H1 (cell line): ENCODE results near the gene GIPC2. TPM values are rescaled to one million over a fixed set of nuclear protein-coding genes. Genes with fewer than 3 reads are reported as not detected.

ENCODE experiments used
- CTCF ChIA-PET: fragments of 300-600 bp; sonication (Branson Sonifier 250); formaldehyde crosslinking; loops from one replicate; lab custom pipeline; 2021; ENCODE audit not compliant: partially characterized antibody; lab: Charles Lee
- POLR2A ChIA-PET: fragments of 300-600 bp; sonication (Branson Sonifier 250); formaldehyde crosslinking; loops from one replicate; lab custom pipeline; 2021; ENCODE audit warnings: inconsistent platforms; ENCODE audit not compliant: partially characterized antibody; lab: Charles Lee
- DNase-seq, 2 experiments: peaks; one replicate each; pipeline versions ENCODE4 v3.0.0 to v3.0.0-alpha.2; 2010 to 2022; ENCODE audit warnings: low spot score in 2 of 2, low read depth in 1 of 2, mixed read lengths in 1 of 2
- FAIRE-seq: peaks from 2 replicates; lab custom pipeline; 2011; peaks lifted over from hg19 to GRCh38; lab: Jason Lieb, UNC
- H2AFZ ChIP-seq: 2 replicates; pipeline ENCODE4 v1.8.1; 2012; ENCODE audit warnings: low read length, inconsistent platforms
- H2AK5ac ChIP-seq: 2 replicates; pipeline ENCODE4 v1.6.1; 2013; ENCODE audit warnings: low read depth, low read length
- H2BK120ac ChIP-seq: replicated peaks from 2 replicates; pipeline ENCODE3; 2013; ENCODE audit warnings: low read depth, low read length, inconsistent platforms
- H2BK12ac ChIP-seq: 2 replicates; pipeline ENCODE4 v1.6.1; 2013; ENCODE audit warnings: low read depth, low read length
- H2BK15ac ChIP-seq: 2 replicates; pipeline ENCODE4 v1.6.1; 2013; ENCODE audit warnings: low read length
- H2BK20ac ChIP-seq: 2 replicates; pipeline ENCODE4 v1.6.1; 2013; ENCODE audit warnings: low read length
- H2BK5ac ChIP-seq: 2 replicates; pipeline ENCODE4 v1.6.1; 2013; ENCODE audit warnings: low read depth, low read length
- H3K14ac ChIP-seq: 2 replicates; pipeline ENCODE4 v1.6.1; 2013; ENCODE audit warnings: inconsistent platforms; ENCODE audit not compliant: insufficient read length
- H3K18ac ChIP-seq: 2 replicates; pipeline ENCODE4 v1.6.1; 2013; ENCODE audit warnings: low read length; ENCODE audit errors: extremely low read depth
- H3K23ac ChIP-seq: 2 replicates; pipeline ENCODE4 v1.6.1; 2013; ENCODE audit warnings: inconsistent platforms; ENCODE audit not compliant: insufficient read length
- H3K23me2 ChIP-seq: 2 replicates; pipeline ENCODE4 v1.6.1; 2013; ENCODE audit warnings: low read depth, low read length
- H3K27ac ChIP-seq: 2 replicates; pipeline ENCODE4 v1.6.1; 2011; ENCODE audit warnings: low read depth, low read length, inconsistent platforms
- H3K27me3 ChIP-seq, 4 experiments: replicated peaks in 1 of 4; 1 replicate in 1 of 4; 2 replicates in 3 of 4; pipeline versions ENCODE4 v1.6.1 to v1.8.1; 2011 to 2013; ENCODE audit warnings: low read length in 3 of 4, mild to moderate bottlenecking in 3 of 4, inconsistent platforms in 2 of 4, mixed read lengths in 2 of 4, moderate library complexity in 1 of 4; ENCODE audit not compliant: control insufficient read depth in 3 of 4, insufficient read depth in 3 of 4; ENCODE audit errors: extremely low read depth in 1 of 4
- H3K36me3 ChIP-seq, 4 experiments: 2 replicates each; pipeline versions ENCODE4 v1.6.1 to v1.8.1; 2011 to 2013; ENCODE audit warnings: mild to moderate bottlenecking in 4 of 4, low read length in 3 of 4, moderate library complexity in 2 of 4, control low read depth in 1 of 4, inconsistent platforms in 1 of 4; ENCODE audit not compliant: insufficient read depth in 4 of 4, control insufficient read depth in 2 of 4
- H3K4ac ChIP-seq: replicated peaks from 2 replicates; pipeline ENCODE3; 2013; ENCODE audit warnings: low read length, low read depth, mixed read lengths, inconsistent platforms; ENCODE audit not compliant: insufficient read length
- H3K4me1 ChIP-seq, 4 experiments: replicated peaks in 1 of 4; 1 replicate in 1 of 4; 2 replicates in 3 of 4; pipeline versions ENCODE4 v1.6.1 to v1.8.1; 2011 to 2013; ENCODE audit warnings: low read length in 3 of 4, inconsistent platforms in 2 of 4, mixed read lengths in 1 of 4; ENCODE audit not compliant: insufficient read depth in 4 of 4, control insufficient read depth in 3 of 4
- H3K4me2 ChIP-seq, 2 experiments: 2 replicates each; pipeline versions ENCODE4 v1.6.1 to v1.8.1; 2011 to 2013; ENCODE audit warnings: low read depth in 2 of 2, low read length in 2 of 2, control low read depth in 1 of 2, inconsistent platforms in 1 of 2, mild to moderate bottlenecking in 1 of 2; ENCODE audit not compliant: insufficient read depth in 1 of 2
- H3K4me3 ChIP-seq, 4 experiments: fragments of 200-600, 300-600 bp in 1 of 4; sonication (generic), shearing (Covaris generic), sonication (Bioruptor Twin) in 1 of 4; 2 replicates each; pipeline versions ENCODE4 v1.5.1 to v1.8.1; 2011 to 2016; ENCODE audit warnings: low read length in 4 of 4, low read depth in 3 of 4, control low read depth in 2 of 4, inconsistent platforms in 2 of 4, mild to moderate bottlenecking in 2 of 4, mixed read lengths in 1 of 4, moderate library complexity in 1 of 4; ENCODE audit not compliant: insufficient read depth in 2 of 4; ENCODE audit errors: extremely low read depth in 1 of 4
- H3K56ac ChIP-seq: replicated peaks from 2 replicates; pipeline ENCODE3; 2013; ENCODE audit warnings: low read depth, mild to moderate bottlenecking, mixed read lengths, low read length, inconsistent platforms; ENCODE audit not compliant: insufficient read length
- H3K79me1 ChIP-seq: 2 replicates; pipeline ENCODE4 v1.6.1; 2013; ENCODE audit warnings: low read depth, low read length, control low read depth
- H3K79me2 ChIP-seq, 2 experiments: 2 replicates each; pipeline versions ENCODE4 v1.6.1 to v1.8.1; 2012 to 2013; ENCODE audit warnings: low read length in 2 of 2, mild to moderate bottlenecking in 2 of 2, inconsistent platforms in 1 of 2; ENCODE audit not compliant: insufficient read depth in 2 of 2, control insufficient read depth in 1 of 2
- H3K9ac ChIP-seq, 4 experiments: replicated peaks in 1 of 4; 1 replicate in 1 of 4; 2 replicates in 3 of 4; pipeline versions ENCODE4 v1.6.1 to v1.8.1; 2011 to 2013; ENCODE audit warnings: low read depth in 3 of 4, low read length in 3 of 4, control low read depth in 2 of 4, mild to moderate bottlenecking in 2 of 4, moderate library complexity in 2 of 4, inconsistent platforms in 1 of 4; ENCODE audit errors: extremely low read depth in 1 of 4
- H3K9me3 ChIP-seq, 2 experiments: 2 replicates each; pipeline versions ENCODE4 v1.6.1 to v1.8.1; 2012 to 2013; ENCODE audit warnings: mild to moderate bottlenecking in 2 of 2, moderate library complexity in 2 of 2, control low read depth in 1 of 2, inconsistent platforms in 1 of 2, low read depth in 1 of 2, low read length in 1 of 2, mixed read lengths in 1 of 2; ENCODE audit not compliant: insufficient read depth in 2 of 2
- H4K20me1 ChIP-seq, 2 experiments: replicated peaks in 1 of 2; 2 replicates each; pipeline versions ENCODE3 to v1.8.1; 2011 to 2013; ENCODE audit warnings: inconsistent platforms in 2 of 2, low read length in 2 of 2, mild to moderate bottlenecking in 1 of 2; ENCODE audit not compliant: insufficient read depth in 2 of 2, control insufficient read depth in 1 of 2
- H4K5ac ChIP-seq: 2 replicates; pipeline ENCODE4 v1.6.1; 2013; ENCODE audit warnings: low read length, low read depth, mixed read lengths, inconsistent platforms; ENCODE audit not compliant: insufficient read length
- H4K8ac ChIP-seq: 2 replicates; pipeline ENCODE4 v1.8.0; 2013; ENCODE audit warnings: mild to moderate bottlenecking, moderate library complexity, low read length, inconsistent platforms; ENCODE audit not compliant: insufficient read depth; ENCODE audit errors: extremely low read depth
- H4K91ac ChIP-seq: replicated peaks from 2 replicates; pipeline ENCODE3; 2013; ENCODE audit warnings: low read length, mixed read lengths, inconsistent platforms; ENCODE audit not compliant: insufficient read length
- ATF2 ChIP-seq: IDR thresholded peaks from 2 replicates; pipeline ENCODE4 v1.6.1; 2012; ENCODE audit warnings: low read length, inconsistent platforms
- CTBP2 ChIP-seq: IDR thresholded peaks from 2 replicates; pipeline ENCODE4 v1.7.0; 2011; ENCODE audit warnings: borderline replicate concordance, mild to moderate bottlenecking, moderate library complexity, mixed read lengths, low read length; ENCODE audit not compliant: insufficient read depth, insufficient read length
- EZH2 ChIP-seq: fragments of 200-600 bp; sonication (generic); IDR thresholded peaks from 2 replicates; pipeline ENCODE4 v1.7.1; 2012; ENCODE audit warnings: low read depth, mild to moderate bottlenecking, moderate library complexity, low read length, inconsistent platforms; ENCODE audit not compliant: severe bottlenecking
- KDM5A ChIP-seq: fragments of 200-600 bp; IDR thresholded peaks from 2 replicates; pipeline ENCODE4 v1.7.1; 2012; ENCODE audit warnings: mild to moderate bottlenecking, low read length, inconsistent platforms, mixed read lengths
- NANOG ChIP-seq: IDR thresholded peaks from 2 replicates; pipeline ENCODE4 v1.6.1; 2011; ENCODE audit warnings: low read length, low read depth, mild to moderate bottlenecking, inconsistent platforms; ENCODE audit not compliant: insufficient read depth, poor library complexity, severe bottlenecking
- NRF1 ChIP-seq: IDR thresholded peaks from 2 replicates; pipeline ENCODE4 v1.6.1; 2011; ENCODE audit warnings: mild to moderate bottlenecking, low read depth, low read length, improper control_type of control experiment
- POLR2A ChIP-seq, 2 experiments: IDR thresholded peaks; 1 replicate in 1 of 2; 2 replicates in 1 of 2; pipeline ENCODE4 v1.6.1; 2011; ENCODE audit warnings: low read depth in 2 of 2, low read length in 2 of 2, mild to moderate bottlenecking in 2 of 2; ENCODE audit errors: control extremely low read depth in 1 of 2
- RFX5 ChIP-seq: IDR thresholded peaks from 2 replicates; pipeline ENCODE4 v1.6.1; 2011; ENCODE audit warnings: low read depth, low read length, improper control_type of control experiment, borderline replicate concordance
- SP2 ChIP-seq: IDR thresholded peaks from 2 replicates; pipeline ENCODE4 v1.6.1; 2012; ENCODE audit warnings: mild to moderate bottlenecking, low read length, inconsistent platforms
- WGBS, 2 experiments: shearing (Covaris generic) in 1 of 2; methylation state at CpG; one replicate each; pipeline versions ENCODE4 v1.1.6 to v1.1.7; 2013 to 2015; ENCODE audit warnings: low lambda C conversion rate in 2 of 2, mixed read lengths in 2 of 2, inconsistent platforms in 1 of 2, low coverage in 1 of 2, missing lambda C conversion rate in 1 of 2; ENCODE audit not compliant: insufficient replicate concordance in 2 of 2, insufficient coverage in 1 of 2, insufficient read length in 1 of 2; ENCODE audit errors: extremely low coverage in 1 of 2, missing lambda C conversion rate in 1 of 2; 5-methylcytosine and 5-hydroxymethylcytosine counted together
- polyA plus RNA-seq, 7 experiments: library from polyadenylated mRNA; depleted of rRNA in 3 of 7; stranded (reverse) in 5 of 7; unstranded in 2 of 7; fragments of >200 nt in 5 of 7; fragments of 200-250 nt in 2 of 7; gene quantifications; 1 replicate in 5 of 7; 2 replicates in 1 of 7; 4 replicates in 1 of 7; pipeline versions ENCODE4 v1.2.1 to v1.2.3, GENCODE V29; 2011 to 2013; ENCODE audit warnings: missing spikeins in 2 of 7, mixed read lengths in 2 of 7
- total RNA-seq: library from RNA; stranded (reverse); fragmentation: NEBNext Ultra II Directional; extraction: Animal tissue kit (Norgen Biotek cat#: 25700); gene quantifications from 2 replicates; pipeline ENCODE4 v1.2.1, GENCODE V29; 2021

GIPC2 gene
- total and polyA plus RNA-seq, 2 of the 8 experiments (the other 6 are each of a cell fraction or from before 2014, with no cell fraction given), result 0.29 to 0.69 TPM

GRCh38 chr1:78101051-78101450, 55.3 kb downstream of the GIPC2 start:
- H2BK12ac ChIP-seq, result no peak overlapping the region
- H3K4me3 ChIP-seq, result no peak overlapping the region
- H3K14ac ChIP-seq, result no peak overlapping the region
- TF ChIP-seq ATF2, result no peak
- TF ChIP-seq KDM5A, result no peak
- no peak for TF ChIP-seq EZH2
- TF ChIP-seq POLR2A (IDR thresholded peaks at IDR 0.05; ENCODE audit: control extremely low read depth in 1 of 2, low read depth in 2 of 2, low read length in 2 of 2), result no peak
- no peak for TF ChIP-seq CTBP2
- no peak for TF ChIP-seq RFX5
- no peak for TF ChIP-seq NANOG
- no peak for TF ChIP-seq SP2
- no peak for TF ChIP-seq NRF1
- no peaks in the 10 kb centered on the region for H3K79me2 ChIP-seq
- ChIA-PET CTCF (interaction anchor here (0.7 to 1.7 kb wide), 5 partner anchors 7 to 51 kb away, joined by 3 to 8 read pairs (median 3); no protein-coding TSS in a partner anchor), POLR2A (interaction anchor here (0.9 kb wide), 1 partner anchor 206 kb away, joined by 3 read pairs; no protein-coding TSS in a partner anchor)
- H3K79me1 ChIP-seq, result no peaks in the 10 kb centered on the region
- no peak overlapping the region for H3K4me2 ChIP-seq
- H4K8ac ChIP-seq, result no peak overlapping the region
- FAIRE-seq (no peak), DNase-seq (no peak)
- H3K23me2 ChIP-seq, result no peaks in the 10 kb centered on the region; the same call in 1 of the 2 replicates
- H2BK15ac ChIP-seq, result no peak overlapping the region
- H3K56ac ChIP-seq, result no peak overlapping the region
- H2AK5ac ChIP-seq, result no peak overlapping the region
- no peak overlapping the region for H3K4ac ChIP-seq
- H3K4me1 ChIP-seq, result no peaks in the 10 kb centered on the region
- no peak overlapping the region for H3K27ac ChIP-seq
- H3K27me3 ChIP-seq, result no peaks in the 10 kb centered on the region
- WGBS, 2 experiments, result 97% methylated on average over 2 of the region's 2 CpGs; no CpG with 5 or more reads in 1 of the 2 experiments
- no peak overlapping the region for H3K9ac ChIP-seq
- no peak overlapping the region for H2BK20ac ChIP-seq
- no peak overlapping the region for H4K91ac ChIP-seq
- H4K5ac ChIP-seq, result no peak overlapping the region
- H4K20me1 ChIP-seq, result no peaks in the 10 kb centered on the region
- H2AFZ ChIP-seq, result no peak overlapping the region
- H3K23ac ChIP-seq, result no peak overlapping the region
- no peak overlapping the region for H3K18ac ChIP-seq
- no peaks in the 10 kb centered on the region for H3K36me3 ChIP-seq
- no peak overlapping the region for H2BK120ac ChIP-seq
- H2BK5ac ChIP-seq, result no peak overlapping the region
- no peaks in the 10 kb centered on the region for H3K9me3 ChIP-seq
